Left lung (tissue), 10 donors: ENCODE results near the gene FNDC3B. TPM values are rescaled to one million over a fixed set of nuclear protein-coding genes. Genes with fewer than 3 reads are reported as not detected.

Experiments
- ATAC-seq: fragments of 200-7000 bp; cut with Tn5 transposase; one replicate; pipeline ENCODE4 v1.9.1; 2020; ENCODE audit warnings: moderate library complexity
- DNase-seq, 4 donors: peaks; one replicate each; pipeline ENCODE4 v3.0.0-alpha.2; 2013 to 2020
- H3K27ac ChIP-seq, 2 donors: fragments of 200-600 bp; sonication (generic) in 1 of 2; one replicate each; pipeline versions ENCODE4 v1.5.0 to v1.8.0; 2020 to 2021
- H3K27me3 ChIP-seq, 2 donors: fragments of 200-600 bp; sonication (generic) in 1 of 2; one replicate each; pipeline versions ENCODE4 v1.5.0 to v1.8.0; 2020 to 2021
- H3K36me3 ChIP-seq, 2 donors: fragments of 200-600 bp; sonication (generic) in 1 of 2; one replicate each; pipeline versions ENCODE4 v1.5.0 to v1.8.0; 2020 to 2021
- H3K4me1 ChIP-seq, 2 donors: fragments of 200-600 bp; one replicate each; pipeline ENCODE4 v1.8.0; 2021
- H3K4me3 ChIP-seq, 2 donors: fragments of 200-600 bp; sonication (generic) in 1 of 2; one replicate each; pipeline versions ENCODE4 v1.5.0 to v1.8.0; 2020 to 2021; ENCODE audit warnings: mild to moderate bottlenecking in 1 of 2
- H3K9me3 ChIP-seq, 2 donors: fragments of 200-600 bp; sonication (generic) in 1 of 2; one replicate each; pipeline versions ENCODE4 v1.5.0 to v1.8.0; 2020 to 2021
- CTCF ChIP-seq, 2 donors: fragments of 200-600 bp; sonication (generic) in 1 of 2; IDR thresholded peaks; one replicate each; pipeline versions ENCODE4 v1.5.0 to v1.8.0; 2021; ENCODE audit warnings: antibody characterized with exemption in 2 of 2
- intact Hi-C, 2 donors: fragments of 100-400 bp; cut with DNase I; formaldehyde crosslinking; loops; one replicate each; pipeline versions ENCODE4 v1.11.2 to v1.14.2; 2022
- polyA plus RNA-seq, 6 donors: library from polyadenylated mRNA; unstranded; fragments of 120-200 nt; gene quantifications; one replicate each; pipeline ENCODE4 v1.2.1, GENCODE V29; 2013; ENCODE audit not compliant: insufficient read length in 6 of 6
- total RNA-seq, 2 donors: library from RNA; stranded (reverse); fragmentation: NEBNext Ultra II Directional; extraction: Animal tissue kit (Norgen Biotek cat#: 25700); gene quantifications; one replicate each; pipeline ENCODE4 v1.2.1, GENCODE V29; 2021
- donor health status: DM: no; HTN: yes; CAD: no.
- donor health status: DM: no; HTN: no; CAD: no.

The FNDC3B gene
- total and polyA plus RNA-seq, 8 donors: 35.2 to 185 (median 42.3) TPM

- intact Hi-C loops: no loop called here
- Histone ChIP-seq H3K27me3 (no peaks in the 10 kb centered on the region), H3K9me3 (no peaks in the 10 kb centered on the region), H3K27ac (no peak overlapping the region), H3K4me1 (peaks cover 0 to 13% of the 10 kb centered on the region in 2 donors), H3K36me3 (peaks cover 0 to 96% of the 10 kb centered on the region in 2 donors), H3K4me3 (no peak overlapping the region)
- no peak for DNase-seq
- ATAC-seq: no peak
- TF ChIP-seq CTCF (IDR thresholded peaks at IDR 0.05): no peak
Observed at GRCh38 chr3:172326993-172327392, 287.6 kb downstream of the FNDC3B start.

GRCh38 chr3:172328282-172328681, 288.9 kb downstream of the FNDC3B start:
- TF ChIP-seq CTCF (IDR thresholded peaks at IDR 0.05): no peak
- peaks cover 0 to 97% of the 10 kb centered on the region in 2 donors for H3K36me3 ChIP-seq
- no peaks in the 10 kb centered on the region for H3K9me3 ChIP-seq
- no peak overlapping the region for H3K27ac ChIP-seq
- DNase-seq (no peak), ATAC-seq (no peak)
- H3K4me3 ChIP-seq: no peak overlapping the region
- intact Hi-C loops: no loop called here
- H3K27me3 ChIP-seq: no peaks in the 10 kb centered on the region
- H3K4me1 ChIP-seq: peaks cover 0 to 15% of the 10 kb centered on the region in 2 donors

- intact Hi-C loops: no loop called here
- H3K36me3 ChIP-seq: peaks cover 0 to 98% of the 10 kb centered on the region in 2 donors
Observed at GRCh38 chr3:172329070-172329469, 289.7 kb downstream of the FNDC3B start.

DNA sequence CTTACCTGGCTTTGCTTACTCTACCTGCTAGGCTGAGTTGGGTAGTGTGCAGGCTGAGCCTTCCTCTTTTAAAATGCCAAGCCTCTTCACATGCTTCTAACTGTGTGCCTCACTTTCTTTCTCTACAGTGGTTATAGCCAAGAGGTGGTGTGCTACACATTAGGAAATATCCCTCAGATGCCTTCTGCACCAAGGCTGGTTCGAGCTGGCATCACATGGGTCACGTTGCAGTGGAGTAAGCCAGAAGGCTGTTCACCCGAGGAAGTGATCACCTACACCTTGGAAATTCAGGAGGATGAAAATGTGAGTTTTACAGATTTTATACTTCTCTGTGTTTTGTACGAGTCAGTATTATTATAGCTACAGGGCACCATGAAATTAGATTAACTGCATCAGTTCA, 291.0 kb downstream of the FNDC3B start:
- no peaks in the 10 kb centered on the region for H3K27me3 ChIP-seq
- DNase-seq (no peak), ATAC-seq (no peak)
- H3K36me3 ChIP-seq: peaks cover 0 to 98% of the 10 kb centered on the region in 2 donors
- no peak overlapping the region for H3K27ac ChIP-seq
- no peak overlapping the region for H3K4me3 ChIP-seq
- H3K4me1 ChIP-seq: peaks cover 0 to 5% of the 10 kb centered on the region in 2 donors
- H3K9me3 ChIP-seq: no peaks in the 10 kb centered on the region
- no peak for TF ChIP-seq CTCF (IDR thresholded peaks at IDR 0.05)
- intact Hi-C loops: no loop called here

More at GRCh38 chr3:172329070-172329469, 289.7 kb downstream of the FNDC3B start:
- H3K27me3 ChIP-seq: no peaks in the 10 kb centered on the region
- peaks cover 0 to 8% of the 10 kb centered on the region in 2 donors for H3K4me1 ChIP-seq
- no peak for TF ChIP-seq CTCF (IDR thresholded peaks at IDR 0.05)
- H3K9me3 ChIP-seq: no peaks in the 10 kb centered on the region
- ATAC-seq: no peak
- H3K4me3 ChIP-seq: no peak overlapping the region
- no peak overlapping the region for H3K27ac ChIP-seq
- DNase-seq: no peak

GRCh38 chr3:172332256-172333041, 293.1 kb downstream of the FNDC3B start:
- DNase-seq: peak in 3 of 4 donors; percentile 46 to 70 (median 53)
- peaks cover 0 to 99% of the 10 kb centered on the region in 2 donors for H3K36me3 ChIP-seq
- no peaks in the 10 kb centered on the region for H3K9me3 ChIP-seq
- no peaks in the 10 kb centered on the region for H3K27me3 ChIP-seq
- intact Hi-C loops: no loop called here
- H3K27ac ChIP-seq: no peak overlapping the region
- TF ChIP-seq CTCF (IDR thresholded peaks at IDR 0.05): peak; percentile 86 to 91
- no peak overlapping the region for H3K4me3 ChIP-seq
- peaks cover 0 to 5% of the 10 kb centered on the region in 2 donors for H3K4me1 ChIP-seq
- peak; percentile 97 for ATAC-seq
